SU-DHL-6 (cell line): Measurements from ENCODE around the gene ELF4.

Experiments
- EZH2phosphoT487 ChIP-seq: fragments of 200-600 bp; sonication (generic), shearing (Covaris generic); conservative IDR thresholded peaks from 2 replicates; pipeline ENCODE4 v1.6.1; 2018; ENCODE audit warnings: mild to moderate bottlenecking, antibody characterized with exemption, low read length, moderate library complexity, mixed read lengths
- TF ChIP-seq, protein P1 (sequence below): fragments of 200-600 bp; sonication (generic); IDR thresholded peaks from one replicate; pipeline ENCODE4 v1.5.1; 2017; ENCODE audit warnings: antibody characterized with exemption, mild to moderate bottlenecking, low read length, moderate library complexity; ENCODE audit not compliant: insufficient read depth, poor library complexity, severe bottlenecking

DNA sequence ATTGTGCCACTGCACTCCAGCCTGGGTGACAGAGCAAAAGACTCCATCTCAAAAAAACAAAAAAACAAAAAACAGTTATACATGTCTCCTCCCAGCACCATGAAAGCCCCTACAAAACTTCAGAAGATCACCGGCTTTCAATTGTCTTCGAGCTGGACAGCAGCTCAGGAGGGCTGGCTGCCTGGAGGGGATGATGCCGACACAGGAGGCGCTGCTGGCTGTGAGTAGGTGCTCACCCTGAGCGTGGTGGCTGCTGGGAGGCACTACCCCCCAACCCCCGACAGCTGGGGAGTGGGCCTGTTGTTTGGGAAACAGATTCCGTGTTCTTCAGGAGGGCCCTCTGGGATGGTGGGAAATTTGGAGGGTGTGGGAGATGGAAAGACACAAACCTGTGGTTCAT lies 6.9 kb upstream of the ELF4 start:
- no peak for TF ChIP-seq EZH2phosphoT487
- TF ChIP-seq, protein P1, sequence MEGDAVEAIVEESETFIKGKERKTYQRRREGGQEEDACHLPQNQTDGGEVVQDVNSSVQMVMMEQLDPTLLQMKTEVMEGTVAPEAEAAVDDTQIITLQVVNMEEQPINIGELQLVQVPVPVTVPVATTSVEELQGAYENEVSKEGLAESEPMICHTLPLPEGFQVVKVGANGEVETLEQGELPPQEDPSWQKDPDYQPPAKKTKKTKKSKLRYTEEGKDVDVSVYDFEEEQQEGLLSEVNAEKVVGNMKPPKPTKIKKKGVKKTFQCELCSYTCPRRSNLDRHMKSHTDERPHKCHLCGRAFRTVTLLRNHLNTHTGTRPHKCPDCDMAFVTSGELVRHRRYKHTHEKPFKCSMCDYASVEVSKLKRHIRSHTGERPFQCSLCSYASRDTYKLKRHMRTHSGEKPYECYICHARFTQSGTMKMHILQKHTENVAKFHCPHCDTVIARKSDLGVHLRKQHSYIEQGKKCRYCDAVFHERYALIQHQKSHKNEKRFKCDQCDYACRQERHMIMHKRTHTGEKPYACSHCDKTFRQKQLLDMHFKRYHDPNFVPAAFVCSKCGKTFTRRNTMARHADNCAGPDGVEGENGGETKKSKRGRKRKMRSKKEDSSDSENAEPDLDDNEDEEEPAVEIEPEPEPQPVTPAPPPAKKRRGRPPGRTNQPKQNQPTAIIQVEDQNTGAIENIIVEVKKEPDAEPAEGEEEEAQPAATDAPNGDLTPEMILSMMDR: no peak
